Right cardiac atrium (tissue), 5 donors: ENCODE results near the gene CLCN4. TPM values are rescaled to one million over a fixed set of nuclear protein-coding genes. Genes with fewer than 3 reads are reported as not detected.

ENCODE experiments used
- ATAC-seq, 2 donors: fragments of 200-7000 bp; cut with Tn5 transposase; one replicate each; pipeline versions ENCODE4 v1.8.0 to v1.9.1; 2020; ENCODE audit warnings: moderate library complexity in 2 of 2, mild to moderate bottlenecking in 1 of 2
- DNase-seq, 3 donors: peaks; one replicate each; pipeline ENCODE4 v3.0.0-alpha.2; 2020
- H3K27ac ChIP-seq: one replicate; pipeline ENCODE4 v1.5.1; 2013; ENCODE audit warnings: mild to moderate bottlenecking, low read length, control low read depth, moderate library complexity
- H3K27me3 ChIP-seq: one replicate; pipeline ENCODE4 v1.6.1; 2013; ENCODE audit not compliant: control insufficient read depth, insufficient read depth
- H3K4me1 ChIP-seq: one replicate; pipeline ENCODE4 v1.6.1; 2013; ENCODE audit warnings: low read length; ENCODE audit not compliant: control insufficient read depth, insufficient read depth
- H3K4me3 ChIP-seq: one replicate; pipeline ENCODE4 v1.5.1; 2013; ENCODE audit warnings: low read length, control low read depth
- H3K9me3 ChIP-seq: one replicate; pipeline ENCODE4 v1.6.1; 2013; ENCODE audit warnings: low read length; ENCODE audit not compliant: control insufficient read depth
- WGBS: extraction: QIAGEN DNeasy Blood & Tissue Kit; methylation state at CpG from one replicate; pipeline ENCODE4 v1.1.7; 2013; 5-methylcytosine and 5-hydroxymethylcytosine counted together
- intact Hi-C, 4 donors: fragments of 100-400 bp; cut with DNase I; formaldehyde crosslinking; loops; one replicate each; pipeline versions ENCODE4 v1.11.0 to v1.14.0; 2022 to 2023
- polyA plus RNA-seq: library from polyadenylated mRNA; stranded (reverse); fragments of 200-250 nt; gene quantifications from one replicate; pipeline ENCODE4 v1.2.3, GENCODE V29; 2013
- total RNA-seq, 4 donors: library from RNA; stranded (reverse); fragmentation: NEBNext Ultra II Directional; extraction: Animal tissue kit (Norgen Biotek cat#: 25700); gene quantifications; one replicate each; pipeline ENCODE4 v1.2.1, GENCODE V29; 2021
- donor health status: healthy with polysubstance abuse.
- donor health status: DM: no; HTN: yes; CAD: no.
- donor health status: DM: no; HTN: no; CAD: no.
- donor health status: DM: no; HTN: yes; CAD: no; lungs with severe emphysema.
- donor health status: DM: yes; HTN: yes; CAD: no.

Gene CLCN4
- total and polyA plus RNA-seq, 5 donors: 11.0 to 34.9 (median 29.7) TPM

- 66% methylated on average over 3 of the region's 3 CpGs for whole genome bisulfite sequencing
- Histone ChIP-seq H3K27ac (no peak overlapping the region), H3K4me1 (no peaks in the 10 kb centered on the region), H3K4me3 (no peak overlapping the region), H3K9me3 (no peaks in the 10 kb centered on the region), H3K27me3 (no peaks in the 10 kb centered on the region)
- DNase-seq: no peak
- intact Hi-C loops: no loop called here
- ATAC-seq: no peak
These were observed 4.7 kb upstream of the CLCN4 start for GRCh38 chrX:10152086-10152485.

GRCh38 chrX:10155137-10155536 lies 1.6 kb upstream of the CLCN4 start:
- intact Hi-C loops: no loop called here
- H3K4me3 ChIP-seq: no peak overlapping the region
- DNase-seq (no peak), ATAC-seq (no peak)
- 86% methylated on average over 4 of the region's 4 CpGs for WGBS
- H3K27me3 ChIP-seq: no peaks in the 10 kb centered on the region
- no peaks in the 10 kb centered on the region for H3K9me3 ChIP-seq
- no peak overlapping the region for H3K27ac ChIP-seq
- no peaks in the 10 kb centered on the region for H3K4me1 ChIP-seq

GRCh38 chrX:10157032-10157341 lies 212 bp downstream of the CLCN4 start:
- DNase-seq: no peak
- Histone ChIP-seq H3K27ac (peak overlapping the region; percentile 89), H3K9me3 (no peaks in the 10 kb centered on the region), H3K4me1 (no peaks in the 10 kb centered on the region), H3K27me3 (no peaks in the 10 kb centered on the region), H3K4me3 (peak overlapping the region; percentile 67)
- 5% methylated on average over 7 of the region's 7 CpGs for WGBS
- intact Hi-C loops: no loop called here
- no peak for ATAC-seq

- 39% methylated on average over 3 of the region's 3 CpGs for WGBS
- intact Hi-C loops: no loop called here
- ATAC-seq: peak in 1 of 2 donors; percentile 7
- peak overlapping the region; percentile 67 for H3K4me3 ChIP-seq
- no peak for DNase-seq
- no peaks in the 10 kb centered on the region for H3K27me3 ChIP-seq
- H3K4me1 ChIP-seq: no peaks in the 10 kb centered on the region
- no peak overlapping the region for H3K27ac ChIP-seq
- no peaks in the 10 kb centered on the region for H3K9me3 ChIP-seq
These were observed 768 bp downstream of the CLCN4 start for GRCh38 chrX:10157543-10157942.

- Histone ChIP-seq H3K9me3 (no peaks in the 10 kb centered on the region), H3K4me1 (no peaks in the 10 kb centered on the region), H3K27me3 (no peaks in the 10 kb centered on the region), H3K4me3 (no peak overlapping the region), H3K27ac (no peak overlapping the region)
- peak; percentile 42 to 54 for ATAC-seq
- 11% methylated on average over 59 of the region's 64 CpGs for WGBS
- DNase-seq: peak in 2 of 3 donors; percentile 74 to 78
- intact Hi-C loops: no loop called here
These were observed 1.7 kb downstream of the CLCN4 start for GRCh38 chrX:10158279-10159144.

- no peaks in the 10 kb centered on the region for H3K27me3 ChIP-seq
- intact Hi-C loops: no loop called here
- no peaks in the 10 kb centered on the region for H3K4me1 ChIP-seq
- ATAC-seq (no peak), DNase-seq (no peak)
- WGBS: 53% methylated on average over 7 of the region's 7 CpGs
- no peak overlapping the region for H3K27ac ChIP-seq
- H3K9me3 ChIP-seq: no peaks in the 10 kb centered on the region
- H3K4me3 ChIP-seq: no peak overlapping the region
These were observed 2.3 kb downstream of the CLCN4 start for GRCh38 chrX:10159145-10159468.

GRCh38 chrX:10160211-10160610 lies 3.4 kb downstream of the CLCN4 start:
- Histone ChIP-seq H3K4me3 (no peak overlapping the region), H3K27me3 (no peaks in the 10 kb centered on the region), H3K4me1 (no peaks in the 10 kb centered on the region), H3K9me3 (no peaks in the 10 kb centered on the region), H3K27ac (peak overlapping the region; percentile 71)
- DNase-seq (no peak), ATAC-seq (no peak)
- intact Hi-C loops: no loop called here
- WGBS: 43% methylated on average over 9 of the region's 9 CpGs

- Histone ChIP-seq H3K4me3 (no peak overlapping the region), H3K27ac (no peak overlapping the region), H3K4me1 (peaks cover 8% of the 10 kb centered on the region), H3K9me3 (no peaks in the 10 kb centered on the region), H3K27me3 (no peaks in the 10 kb centered on the region)
- no peak for DNase-seq
- WGBS: 97% methylated on average over 2 of the region's 2 CpGs
- intact Hi-C loops: no loop called here
- no peak for ATAC-seq
These were observed 6.3 kb downstream of the CLCN4 start for GRCh38 chrX:10163031-10163430.

GRCh38 chrX:10164879-10165278 lies 8.1 kb downstream of the CLCN4 start:
- Histone ChIP-seq H3K27me3 (no peaks in the 10 kb centered on the region), H3K27ac (no peak overlapping the region), H3K4me3 (no peak overlapping the region), H3K4me1 (peaks cover 8% of the 10 kb centered on the region), H3K9me3 (no peaks in the 10 kb centered on the region)
- no peak for DNase-seq
- no peak for ATAC-seq
- WGBS: 88% methylated on average over 11 of the region's 11 CpGs
- intact Hi-C loops: no loop called here

- no peaks in the 10 kb centered on the region for H3K9me3 ChIP-seq
- no peaks in the 10 kb centered on the region for H3K27me3 ChIP-seq
- peak overlapping the region; percentile 9 for H3K27ac ChIP-seq
- no peak overlapping the region for H3K4me3 ChIP-seq
- WGBS: 67% methylated on average over 18 of the region's 18 CpGs
- peaks cover 8% of the 10 kb centered on the region for H3K4me1 ChIP-seq
- DNase-seq (no peak), ATAC-seq (peak in 1 of 2 donors; percentile 9)
- intact Hi-C loops: no loop called here
These were observed 8.9 kb downstream of the CLCN4 start for GRCh38 chrX:10165580-10166247.

GRCh38 chrX:10166248-10166716 lies 9.5 kb downstream of the CLCN4 start:
- Histone ChIP-seq H3K9me3 (no peaks in the 10 kb centered on the region), H3K4me3 (no peak overlapping the region), H3K27ac (peak overlapping the region; percentile 39), H3K4me1 (peaks cover 8% of the 10 kb centered on the region), H3K27me3 (no peaks in the 10 kb centered on the region)
- peak; percentile 7 to 11 for ATAC-seq
- intact Hi-C loops: no loop called here
- WGBS: 61% methylated on average over 17 of the region's 17 CpGs
- no peak for DNase-seq
